Measurements from ENCODE around the gene ERC2. TPM values are rescaled to one million over a fixed set of nuclear protein-coding genes. Genes with fewer than 3 reads are reported as not detected.

Gene ERC2
- total RNA-seq, 2 donors from 2014 or later = 0.33 to 1.2 TPM

DNA sequence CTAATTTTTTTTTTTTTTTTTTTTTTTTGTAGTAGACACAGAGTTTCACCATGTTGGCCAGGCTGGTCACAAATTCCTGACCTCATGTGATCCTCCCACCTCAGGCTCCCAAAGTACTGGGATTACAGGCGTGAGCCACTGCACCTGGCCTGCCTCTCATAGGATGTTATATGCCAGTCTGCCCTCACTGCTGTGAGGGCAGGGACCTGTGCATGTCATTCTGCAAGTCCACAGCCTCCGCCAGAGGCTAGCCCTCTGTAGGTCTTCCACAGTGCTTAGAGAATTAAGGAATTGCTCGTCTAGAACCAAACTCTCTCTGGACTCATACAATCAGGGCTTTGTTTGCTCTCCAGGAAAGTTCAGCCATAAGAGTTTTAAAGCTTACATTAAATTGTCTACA lies 817.3 kb downstream of the ERC2 start:
- ATAC-seq = no peak
- H3K27ac Mint-ChIP-seq = no peak overlapping the region

DNA sequence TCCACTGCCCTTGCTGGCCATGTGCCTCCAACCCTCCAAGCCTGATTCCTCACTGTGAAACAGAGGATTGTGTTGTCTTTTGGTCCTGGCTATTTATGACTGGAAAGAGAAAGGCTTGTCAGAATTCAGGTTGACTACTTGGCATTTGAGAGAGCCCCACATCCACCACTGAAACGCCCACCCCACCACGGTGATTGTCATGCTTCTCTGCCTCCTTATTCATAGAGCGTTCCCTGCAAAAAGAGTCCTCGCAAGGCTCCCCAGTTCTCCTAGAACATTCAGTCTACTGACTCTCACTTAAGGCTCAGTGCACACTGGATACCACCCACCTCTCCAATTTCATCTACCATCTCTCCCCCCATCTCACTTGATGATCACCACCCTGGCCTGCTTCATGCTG lies 818.3 kb downstream of the ERC2 start:
- Mint-ChIP-seq H3K27me3 (no peaks in the 10 kb centered on the region), H3K4me1 (ENCODE audit: low read depth in 2 of 2) (no peaks in the 10 kb centered on the region)
- no peak for ATAC-seq

More for the DNA sequence above, 817.3 kb downstream of the ERC2 start:
- no peak for DNase-seq (ENCODE audit: low spot score)
- H3K36me3 Mint-ChIP-seq = no peaks in the 10 kb centered on the region
- H3K4me1 Mint-ChIP-seq (ENCODE audit: low read depth in 2 of 2) = no peaks in the 10 kb centered on the region
- no peak overlapping the region for H3K4me3 Mint-ChIP-seq
- H3K9me3 Mint-ChIP-seq = peaks cover 2% of the 10 kb centered on the region
- H3K27me3 Mint-ChIP-seq = no peaks in the 10 kb centered on the region

DNA sequence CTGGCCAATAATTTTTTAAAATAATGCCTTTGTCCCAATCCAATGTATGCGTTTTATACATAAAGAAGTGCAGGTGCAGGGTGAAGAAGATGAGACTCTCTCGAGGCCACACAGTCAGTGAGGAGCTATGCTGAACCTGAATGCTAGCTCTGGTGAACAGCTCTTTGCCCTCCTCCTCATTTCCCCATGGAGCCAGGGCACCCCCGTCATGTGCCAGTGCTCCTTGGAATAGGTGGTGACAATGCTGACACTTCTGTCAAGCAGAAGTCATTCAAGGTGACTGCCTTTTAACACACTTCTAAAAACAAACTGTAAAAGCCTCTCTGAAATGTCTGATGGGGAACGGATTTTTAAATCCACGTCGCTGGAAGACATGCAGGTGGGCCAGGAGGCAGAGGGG lies 818.7 kb downstream of the ERC2 start:
- no peak for ATAC-seq
- H3K4me3 Mint-ChIP-seq = no peak overlapping the region
- no peaks in the 10 kb centered on the region for H3K27me3 Mint-ChIP-seq
- no peaks in the 10 kb centered on the region for H3K4me1 Mint-ChIP-seq (ENCODE audit: low read depth in 2 of 2)
- peaks cover 4% of the 10 kb centered on the region for H3K9me3 Mint-ChIP-seq
- DNase-seq (ENCODE audit: low spot score) = no peak
- H3K27ac Mint-ChIP-seq = no peak overlapping the region
- H3K36me3 Mint-ChIP-seq = no peaks in the 10 kb centered on the region

More for the DNA sequence above, 818.3 kb downstream of the ERC2 start:
- no peak for DNase-seq (ENCODE audit: low spot score)
- Mint-ChIP-seq H3K27ac (no peak overlapping the region), H3K4me3 (no peak overlapping the region), H3K36me3 (no peaks in the 10 kb centered on the region), H3K9me3 (peaks cover 4% of the 10 kb centered on the region)

DNA sequence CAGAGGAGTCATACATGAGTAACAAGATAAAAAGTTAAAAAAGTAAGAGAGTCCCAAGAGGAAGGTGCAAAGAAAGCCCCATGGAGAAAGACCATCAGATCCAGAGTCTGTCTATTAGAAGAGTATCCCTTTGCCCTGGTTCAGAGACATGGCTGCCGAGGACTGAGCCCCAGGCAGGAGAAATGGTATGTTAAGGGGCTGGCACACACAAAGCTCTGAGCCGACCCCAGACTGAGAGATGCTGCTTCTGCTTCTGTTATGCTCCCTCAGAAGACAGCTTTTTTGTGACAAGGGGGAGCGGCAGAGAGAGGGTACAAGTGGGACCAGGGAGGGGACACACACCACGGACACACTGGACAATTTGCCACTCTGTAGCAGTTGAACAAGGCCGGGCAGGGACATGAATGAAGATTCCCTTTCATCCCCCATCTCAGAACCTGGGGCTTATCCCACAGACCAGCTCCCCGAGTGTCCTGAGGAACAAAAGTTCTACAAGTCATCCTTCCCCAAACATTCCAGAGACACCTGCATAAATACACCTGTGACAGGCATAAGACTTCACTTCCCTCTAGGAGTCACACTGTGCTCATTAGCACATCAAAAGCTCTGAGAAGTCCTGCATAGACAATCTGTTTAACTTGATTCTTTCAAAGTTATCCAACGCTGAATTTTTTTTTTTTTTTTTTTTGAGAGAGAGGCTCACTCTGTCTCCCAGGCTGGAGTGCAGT lies 819.5 kb downstream of the ERC2 start:
- Mint-ChIP-seq H3K36me3 (no peaks in the 10 kb centered on the region), H3K27ac (no peak overlapping the region), H3K9me3 (peaks cover 4% of the 10 kb centered on the region), H3K27me3 (no peaks in the 10 kb centered on the region), H3K4me3 (no peak overlapping the region), H3K4me1 (ENCODE audit: low read depth in 2 of 2) (no peaks in the 10 kb centered on the region)
- no peak for ATAC-seq
- no peak for DNase-seq (ENCODE audit: low spot score)

DNA sequence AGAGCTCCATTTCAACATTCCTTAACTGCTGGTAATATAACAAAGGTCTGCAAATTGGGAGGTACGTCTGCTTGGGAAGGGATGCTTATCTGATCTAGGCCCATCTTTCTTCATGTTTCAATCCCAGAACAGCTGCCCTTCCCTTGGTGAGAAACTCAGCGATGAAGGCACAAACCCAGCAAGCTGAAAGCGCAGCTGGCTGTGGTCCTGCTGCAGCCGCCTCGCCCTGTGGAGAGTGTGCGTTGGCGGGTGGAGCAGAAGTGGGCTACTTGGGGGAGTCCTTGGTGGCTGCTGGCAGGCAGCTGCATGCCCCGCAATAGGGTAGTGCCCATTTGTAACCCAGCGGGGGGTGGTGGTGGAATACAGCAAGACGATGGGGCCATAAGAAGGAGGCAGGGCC lies 820.6 kb downstream of the ERC2 start:
- DNase-seq (ENCODE audit: low spot score) = no peak
- no peak for ATAC-seq
- Mint-ChIP-seq H3K4me3 (no peak overlapping the region), H3K36me3 (no peaks in the 10 kb centered on the region), H3K27ac (no peak overlapping the region), H3K9me3 (peaks cover 4% of the 10 kb centered on the region), H3K4me1 (ENCODE audit: low read depth in 2 of 2) (no peaks in the 10 kb centered on the region), H3K27me3 (no peaks in the 10 kb centered on the region)

DNA sequence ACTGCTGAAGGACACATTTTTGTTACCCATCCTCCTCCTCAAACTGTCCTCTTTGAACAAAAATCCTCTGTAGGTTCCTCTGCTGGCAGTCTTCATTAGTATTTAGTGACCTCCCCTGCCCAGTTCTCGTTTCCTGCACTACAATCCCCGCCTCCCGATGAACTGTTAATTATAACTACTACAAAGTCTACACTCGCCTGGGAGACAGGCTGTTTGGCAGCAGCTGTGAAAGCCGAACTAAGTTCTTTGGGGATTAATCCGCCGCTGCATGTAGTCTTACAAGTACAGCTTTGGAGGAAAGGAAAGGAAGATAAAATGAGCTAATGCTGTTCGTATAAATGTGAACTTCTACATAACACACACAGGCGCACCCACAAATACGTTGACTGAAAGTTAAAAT lies 821.2 kb downstream of the ERC2 start:
- ATAC-seq = no peak
- peaks cover 4% of the 10 kb centered on the region for H3K9me3 Mint-ChIP-seq
- no peaks in the 10 kb centered on the region for H3K27me3 Mint-ChIP-seq
- no peak overlapping the region for H3K27ac Mint-ChIP-seq
- no peak overlapping the region for H3K4me3 Mint-ChIP-seq
- H3K4me1 Mint-ChIP-seq (ENCODE audit: low read depth in 2 of 2) = no peaks in the 10 kb centered on the region
- H3K36me3 Mint-ChIP-seq = no peaks in the 10 kb centered on the region
- DNase-seq (ENCODE audit: low spot score) = no peak

DNA sequence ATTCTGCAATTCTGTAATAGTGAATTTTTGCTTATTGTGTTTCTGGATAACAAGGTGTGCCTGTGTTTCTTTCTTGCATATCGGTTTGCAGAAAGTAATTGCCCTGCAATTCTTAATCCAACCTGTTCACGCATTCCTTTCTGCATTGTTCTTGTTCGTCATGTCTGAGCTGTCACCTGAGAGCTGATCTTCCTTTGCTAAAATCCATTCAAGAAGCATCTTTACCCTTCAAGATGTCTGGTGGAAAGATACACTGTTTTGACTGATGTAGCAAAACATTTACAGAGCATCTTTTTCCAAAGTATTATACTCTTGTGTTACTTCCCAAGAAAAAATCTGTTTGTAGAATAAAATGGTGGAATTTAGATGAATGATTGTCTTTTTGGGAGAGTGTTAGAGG lies 822.1 kb downstream of the ERC2 start:
- Mint-ChIP-seq H3K9me3 (peaks cover 4% of the 10 kb centered on the region), H3K27ac (no peak overlapping the region)

DNA sequence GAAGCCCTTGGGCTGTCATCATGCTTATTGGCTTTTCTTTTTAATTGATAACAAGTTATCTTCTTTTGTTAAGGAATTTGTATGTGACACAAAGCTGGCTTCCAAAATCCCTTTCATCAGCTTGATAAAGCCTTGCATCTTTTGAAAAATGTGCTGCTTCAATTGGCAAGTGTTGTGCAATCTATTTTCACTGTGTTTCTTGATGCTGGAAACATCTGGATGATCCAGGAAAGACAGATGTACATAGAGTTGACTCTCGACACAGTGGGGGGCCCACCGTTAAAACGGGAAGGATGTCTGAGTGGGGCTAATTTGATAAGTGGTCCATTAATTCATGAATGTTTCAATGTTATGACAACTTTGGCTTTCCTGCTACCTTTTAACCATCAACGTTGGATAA lies 822.8 kb downstream of the ERC2 start:
- peaks cover 4% of the 10 kb centered on the region for H3K9me3 Mint-ChIP-seq
- H3K27me3 Mint-ChIP-seq = no peaks in the 10 kb centered on the region
- no peaks in the 10 kb centered on the region for H3K36me3 Mint-ChIP-seq
- no peak for DNase-seq (ENCODE audit: low spot score)
- H3K4me1 Mint-ChIP-seq (ENCODE audit: low read depth in 2 of 2) = no peaks in the 10 kb centered on the region
- ATAC-seq = no peak
- no peak overlapping the region for H3K27ac Mint-ChIP-seq
- H3K4me3 Mint-ChIP-seq = no peak overlapping the region

More for the DNA sequence above, 822.1 kb downstream of the ERC2 start:
- DNase-seq (ENCODE audit: low spot score) = no peak
- ATAC-seq = no peak
- Mint-ChIP-seq H3K4me1 (ENCODE audit: low read depth in 2 of 2) (no peaks in the 10 kb centered on the region), H3K36me3 (no peaks in the 10 kb centered on the region), H3K4me3 (no peak overlapping the region), H3K27me3 (no peaks in the 10 kb centered on the region)

DNA sequence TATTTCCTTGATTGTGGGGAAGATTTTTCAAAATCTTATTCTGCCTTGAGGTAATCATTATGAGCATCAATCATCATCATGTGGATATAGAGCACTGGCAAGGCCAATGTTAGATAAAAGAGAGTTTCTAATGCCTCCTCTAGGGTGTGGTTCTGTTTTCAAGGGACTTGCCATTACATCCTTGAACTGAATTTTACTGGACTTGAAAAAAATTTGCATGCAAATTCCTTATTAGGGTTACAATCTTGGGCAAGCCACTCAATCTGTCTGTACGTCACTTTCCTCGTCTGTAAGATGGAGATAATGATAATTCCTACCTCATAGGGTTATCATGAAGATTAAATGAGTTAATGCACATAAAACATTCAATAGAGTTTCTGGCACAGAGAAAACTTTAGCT lies 825.0 kb downstream of the ERC2 start:
- DNase-seq (ENCODE audit: low spot score) (no peak), ATAC-seq (no peak)
- Mint-ChIP-seq H3K9me3 (peaks cover 10% of the 10 kb centered on the region), H3K27me3 (no peaks in the 10 kb centered on the region), H3K36me3 (no peaks in the 10 kb centered on the region), H3K27ac (no peak overlapping the region), H3K4me3 (no peak overlapping the region), H3K4me1 (ENCODE audit: low read depth in 2 of 2) (peaks cover 0 to 7% of the 10 kb centered on the region in 2 donors)

DNA sequence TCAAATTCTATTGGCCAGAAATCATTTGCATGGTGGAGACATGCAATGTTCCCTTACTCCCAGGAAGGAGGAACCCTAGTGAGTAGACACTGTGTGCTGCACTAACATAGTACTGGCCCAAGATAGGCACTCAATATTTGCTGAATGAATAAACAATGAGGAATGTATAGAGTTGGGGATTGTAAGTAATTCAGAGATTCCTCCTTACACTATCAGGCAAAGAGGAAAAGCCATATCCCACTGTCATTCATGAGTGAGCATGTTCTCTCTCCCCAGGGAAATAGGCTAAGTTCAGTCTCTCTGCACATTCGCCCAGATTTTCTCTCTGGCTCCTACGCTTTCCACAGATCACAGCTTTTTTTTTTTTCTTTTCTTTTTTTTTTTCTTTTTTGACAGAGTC lies 826.3 kb downstream of the ERC2 start:
- no peaks in the 10 kb centered on the region for H3K27me3 Mint-ChIP-seq
- no peak for DNase-seq (ENCODE audit: low spot score)
- peaks cover 12% of the 10 kb centered on the region for H3K9me3 Mint-ChIP-seq
- peaks cover 0 to 7% of the 10 kb centered on the region in 2 donors for H3K4me1 Mint-ChIP-seq (ENCODE audit: low read depth in 2 of 2)
- no peak overlapping the region for H3K4me3 Mint-ChIP-seq
- no peak for ATAC-seq
- no peak overlapping the region for H3K27ac Mint-ChIP-seq
- no peaks in the 10 kb centered on the region for H3K36me3 Mint-ChIP-seq

DNA sequence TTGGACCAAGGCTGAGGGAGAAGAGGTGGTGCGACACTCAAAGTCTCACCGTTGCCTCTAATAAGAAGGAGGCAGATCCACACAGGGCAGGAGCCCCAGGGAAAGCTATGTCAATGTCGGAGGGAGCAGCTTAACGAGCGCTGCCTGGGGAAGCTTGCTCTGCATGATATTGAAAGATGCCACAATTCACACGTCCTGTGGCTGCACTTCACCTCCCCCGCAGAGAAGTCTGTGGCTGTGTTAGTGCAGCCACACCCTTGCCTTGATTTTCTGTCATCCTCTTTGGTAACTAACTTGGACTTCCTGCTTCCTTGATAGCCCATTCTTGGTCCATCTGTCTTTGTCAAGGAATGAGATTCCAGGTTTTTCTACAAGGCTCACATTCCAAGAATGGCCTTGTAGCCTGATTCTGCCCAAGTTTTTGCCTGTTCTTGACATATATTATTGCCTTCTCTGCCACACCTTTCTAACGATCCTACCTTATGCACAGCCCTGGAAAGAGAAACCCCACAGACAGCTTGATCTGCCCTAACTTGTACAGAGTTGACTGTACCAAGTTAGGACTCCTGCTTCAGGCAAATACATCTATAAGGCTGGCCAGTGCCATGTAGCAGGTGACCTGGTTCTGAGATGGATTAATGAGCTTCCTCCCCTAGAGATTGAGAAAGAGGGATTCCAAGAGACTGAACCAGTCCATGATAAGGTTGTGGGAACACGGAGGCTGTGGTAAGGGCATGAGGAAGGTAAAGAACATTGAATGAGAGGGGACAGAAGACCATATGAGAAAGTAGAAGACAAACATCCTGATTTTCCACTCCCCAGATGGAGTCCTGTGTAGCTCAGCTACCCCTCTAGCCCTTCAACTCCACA lies 828.1 kb downstream of the ERC2 start:
- Mint-ChIP-seq H3K27me3 (no peaks in the 10 kb centered on the region), H3K4me3 (no peak overlapping the region)
- no peak for ATAC-seq

DNA sequence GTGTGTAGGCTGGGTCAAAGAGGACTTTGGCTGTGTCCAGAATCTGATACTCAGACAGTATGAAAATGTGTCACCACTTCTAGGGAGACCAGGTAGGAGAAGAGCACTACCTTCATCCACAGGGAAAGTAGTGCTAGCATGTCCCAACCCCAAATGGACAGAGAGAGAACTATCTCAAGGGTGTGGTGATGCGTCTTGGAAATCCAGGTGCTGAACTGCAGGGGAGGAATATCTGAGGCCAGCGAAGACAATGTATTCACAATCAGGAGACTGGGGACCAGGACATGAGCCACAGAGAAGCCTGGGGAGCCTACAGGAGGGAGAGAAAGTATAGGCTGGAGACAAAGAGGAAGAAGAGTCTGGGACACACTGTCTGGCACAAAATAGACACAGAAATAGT lies 829.1 kb downstream of the ERC2 start:
- no peak for ATAC-seq

More for the DNA sequence above, 828.1 kb downstream of the ERC2 start:
- DNase-seq (ENCODE audit: low spot score) = no peak
- Mint-ChIP-seq H3K27ac (no peak overlapping the region), H3K36me3 (no peaks in the 10 kb centered on the region), H3K4me1 (ENCODE audit: low read depth in 2 of 2) (peaks cover 0 to 7% of the 10 kb centered on the region in 2 donors), H3K9me3 (peaks cover 9% of the 10 kb centered on the region)

DNA sequence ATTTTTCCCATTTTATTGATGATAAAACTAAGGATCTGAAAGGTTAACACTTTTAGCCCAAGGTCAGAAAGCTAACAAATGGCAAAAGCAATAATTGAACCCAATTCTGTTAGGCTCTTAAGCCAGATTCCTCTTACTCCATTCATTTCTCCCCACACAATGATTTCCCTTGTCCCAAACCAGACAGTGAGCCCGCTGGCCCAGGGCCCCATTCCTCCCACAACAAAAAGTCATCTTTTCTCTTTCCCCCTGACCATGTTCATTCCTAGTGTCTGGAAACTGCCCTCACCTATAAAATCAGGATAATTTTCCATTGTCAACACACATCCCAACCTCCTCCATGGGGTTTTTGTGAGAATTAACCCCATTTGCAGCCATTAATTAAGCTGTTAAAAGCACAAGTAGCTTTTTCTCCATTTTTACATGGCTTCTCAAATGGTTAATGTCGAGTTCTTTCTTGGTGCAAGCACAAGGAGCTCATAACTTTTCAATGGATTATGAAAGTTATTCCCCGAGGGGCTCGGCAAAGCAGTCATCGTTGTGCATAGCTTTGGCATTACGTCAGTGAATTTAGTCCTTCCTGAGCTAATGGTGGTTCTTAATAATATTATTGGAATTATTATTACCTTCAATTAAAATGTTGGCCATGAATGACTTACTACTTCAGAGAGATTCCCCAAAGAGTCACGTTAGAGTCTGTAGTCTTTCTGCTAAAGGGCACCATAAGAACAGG lies 830.2 kb downstream of the ERC2 start:
- DNase-seq (ENCODE audit: low spot score) (no peak), ATAC-seq (no peak)
- no peak overlapping the region for H3K27ac Mint-ChIP-seq
- H3K4me1 Mint-ChIP-seq (ENCODE audit: low read depth in 2 of 2) = peaks cover 0 to 7% of the 10 kb centered on the region in 2 donors
- H3K27me3 Mint-ChIP-seq = no peaks in the 10 kb centered on the region
- H3K36me3 Mint-ChIP-seq = no peaks in the 10 kb centered on the region
- H3K4me3 Mint-ChIP-seq = no peak overlapping the region
- peaks cover 9% of the 10 kb centered on the region for H3K9me3 Mint-ChIP-seq

More for the DNA sequence above, 829.1 kb downstream of the ERC2 start:
- peaks cover 9% of the 10 kb centered on the region for H3K9me3 Mint-ChIP-seq
- peaks cover 0 to 7% of the 10 kb centered on the region in 2 donors for H3K4me1 Mint-ChIP-seq (ENCODE audit: low read depth in 2 of 2)
- no peak overlapping the region for H3K27ac Mint-ChIP-seq
- H3K27me3 Mint-ChIP-seq = no peaks in the 10 kb centered on the region
- DNase-seq (ENCODE audit: low spot score) = no peak
- H3K36me3 Mint-ChIP-seq = no peaks in the 10 kb centered on the region
- H3K4me3 Mint-ChIP-seq = no peak overlapping the region
